ENCODE data around the gene GRIK3. TPM values are rescaled to one million over a fixed set of nuclear protein-coding genes. Genes with fewer than 3 reads are reported as not detected.

Gene GRIK3
- total and polyA plus RNA-seq, 4 donors, result 0.03 to 0.08 (median 0.05) TPM; not detected in 1

DNA sequence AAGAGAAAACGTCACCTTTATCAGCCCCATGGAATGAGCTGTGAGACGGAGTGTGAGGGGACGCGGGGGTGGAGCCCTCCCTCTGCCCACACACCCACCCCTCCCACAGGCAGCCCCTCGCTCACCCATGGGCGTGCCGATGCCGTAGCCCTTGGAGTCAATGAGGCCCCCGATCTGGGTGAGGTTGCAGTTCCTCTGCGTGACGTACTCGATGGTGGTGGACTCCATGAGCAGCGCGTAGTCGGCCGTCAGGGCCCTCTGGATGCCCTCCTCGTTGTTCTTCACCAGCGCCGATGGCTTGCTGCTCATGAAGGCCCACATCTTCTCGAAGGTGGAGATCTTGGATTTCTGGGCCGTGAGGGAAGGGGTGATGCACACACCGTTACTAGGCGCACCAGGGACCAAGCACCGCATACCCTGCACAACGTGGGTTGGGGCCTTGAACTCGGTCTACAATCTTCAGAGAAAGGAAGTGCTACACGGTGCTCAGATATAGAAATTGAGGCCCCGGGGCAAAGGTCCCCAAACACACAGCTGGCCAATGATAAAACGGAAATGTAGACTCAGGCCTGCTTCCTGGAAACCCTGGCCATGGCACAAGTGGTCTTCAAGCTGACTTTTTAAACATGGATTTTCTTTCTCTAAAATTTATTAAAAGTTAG, 228.2 kb downstream of the GRIK3 start:
- no peaks in the 10 kb centered on the region for H3K36me3 ChIP-seq (ENCODE audit: control insufficient read depth in 4 of 4, insufficient read depth in 3 of 4, low read depth in 1 of 4, low read length in 3 of 4)
- peaks cover 0 to 7% (median under 1%) of the 10 kb centered on the region in 4 donors for H3K27me3 ChIP-seq (ENCODE audit: control insufficient read depth in 4 of 4, insufficient read depth in 4 of 4, low read length in 3 of 4)
- peak; percentile 98 for TF ChIP-seq NR2F2 (IDR thresholded peaks at IDR 0.05)
- TF ChIP-seq EGR1 (IDR thresholded peaks at IDR 0.05; ENCODE audit: low read depth in 2 of 2), result no peak
- TF ChIP-seq RXRA (IDR thresholded peaks at IDR 0.05), result no peak
- TF ChIP-seq HNF4G (IDR thresholded peaks at IDR 0.05), result no peak
- TF ChIP-seq SP1 (IDR thresholded peaks at IDR 0.05), result no peak
- H3K4me1 ChIP-seq (ENCODE audit: control insufficient read depth in 4 of 4, insufficient read depth in 4 of 4, low read length in 3 of 4), result peaks cover 0 to 3% (median 0%) of the 10 kb centered on the region in 4 donors
- H3K4me3 ChIP-seq (ENCODE audit: low read depth in 1 of 3, low read length in 3 of 3), result no peak overlapping the region
- H3K9ac ChIP-seq (ENCODE audit: low read depth in 1 of 2, low read length in 2 of 2), result no peak overlapping the region
- 74% methylated on average over 29 of the region's 29 CpGs for WGBS
- H3K27ac ChIP-seq (ENCODE audit: low read depth in 1 of 2, low read length in 2 of 2), result no peak overlapping the region
- no peaks in the 10 kb centered on the region for H3K9me3 ChIP-seq (ENCODE audit: control insufficient read depth in 4 of 4, low read length in 3 of 4)
- DNase-seq (ENCODE audit: low spot score), result no peak

DNA sequence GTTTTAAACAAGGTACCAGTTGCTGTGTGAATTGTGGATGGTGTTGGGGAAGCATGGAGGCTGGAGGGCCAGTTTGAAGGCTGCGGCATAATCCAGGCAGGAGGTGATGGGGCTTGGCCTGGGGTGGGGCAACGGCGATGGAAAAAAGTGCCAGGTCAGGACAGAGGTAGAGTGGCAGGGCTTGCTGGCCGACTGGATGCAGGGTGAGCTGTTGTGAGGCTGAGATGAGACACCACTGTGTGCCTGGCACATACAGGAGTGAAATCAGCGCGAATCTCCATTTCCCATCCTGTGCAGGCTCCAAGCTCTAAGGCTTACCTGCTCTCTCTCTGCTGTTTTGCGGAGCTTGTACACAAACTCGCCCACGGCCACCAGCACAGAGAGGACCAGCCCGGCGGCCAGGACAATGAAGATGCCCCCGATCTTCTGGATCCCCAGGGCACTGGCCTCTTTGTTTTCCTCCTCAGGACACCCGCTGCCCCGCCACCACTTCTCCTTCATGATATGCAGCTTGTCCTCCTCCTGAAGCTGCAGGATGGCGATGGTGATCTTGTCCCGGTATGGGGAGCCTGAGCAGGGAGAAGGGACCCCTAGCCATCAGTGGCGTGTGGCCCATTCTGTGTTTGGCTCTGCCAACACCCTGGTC, 229.5 kb downstream of the GRIK3 start:
- H3K36me3 ChIP-seq (ENCODE audit: control insufficient read depth in 4 of 4, insufficient read depth in 3 of 4, low read depth in 1 of 4, low read length in 3 of 4), result no peaks in the 10 kb centered on the region
- H3K27ac ChIP-seq (ENCODE audit: low read depth in 1 of 2, low read length in 2 of 2), result no peak overlapping the region
- no peaks in the 10 kb centered on the region for H3K9me3 ChIP-seq (ENCODE audit: control insufficient read depth in 4 of 4, low read length in 3 of 4)
- DNase-seq (ENCODE audit: low spot score), result no peak
- TF ChIP-seq, protein P1, sequence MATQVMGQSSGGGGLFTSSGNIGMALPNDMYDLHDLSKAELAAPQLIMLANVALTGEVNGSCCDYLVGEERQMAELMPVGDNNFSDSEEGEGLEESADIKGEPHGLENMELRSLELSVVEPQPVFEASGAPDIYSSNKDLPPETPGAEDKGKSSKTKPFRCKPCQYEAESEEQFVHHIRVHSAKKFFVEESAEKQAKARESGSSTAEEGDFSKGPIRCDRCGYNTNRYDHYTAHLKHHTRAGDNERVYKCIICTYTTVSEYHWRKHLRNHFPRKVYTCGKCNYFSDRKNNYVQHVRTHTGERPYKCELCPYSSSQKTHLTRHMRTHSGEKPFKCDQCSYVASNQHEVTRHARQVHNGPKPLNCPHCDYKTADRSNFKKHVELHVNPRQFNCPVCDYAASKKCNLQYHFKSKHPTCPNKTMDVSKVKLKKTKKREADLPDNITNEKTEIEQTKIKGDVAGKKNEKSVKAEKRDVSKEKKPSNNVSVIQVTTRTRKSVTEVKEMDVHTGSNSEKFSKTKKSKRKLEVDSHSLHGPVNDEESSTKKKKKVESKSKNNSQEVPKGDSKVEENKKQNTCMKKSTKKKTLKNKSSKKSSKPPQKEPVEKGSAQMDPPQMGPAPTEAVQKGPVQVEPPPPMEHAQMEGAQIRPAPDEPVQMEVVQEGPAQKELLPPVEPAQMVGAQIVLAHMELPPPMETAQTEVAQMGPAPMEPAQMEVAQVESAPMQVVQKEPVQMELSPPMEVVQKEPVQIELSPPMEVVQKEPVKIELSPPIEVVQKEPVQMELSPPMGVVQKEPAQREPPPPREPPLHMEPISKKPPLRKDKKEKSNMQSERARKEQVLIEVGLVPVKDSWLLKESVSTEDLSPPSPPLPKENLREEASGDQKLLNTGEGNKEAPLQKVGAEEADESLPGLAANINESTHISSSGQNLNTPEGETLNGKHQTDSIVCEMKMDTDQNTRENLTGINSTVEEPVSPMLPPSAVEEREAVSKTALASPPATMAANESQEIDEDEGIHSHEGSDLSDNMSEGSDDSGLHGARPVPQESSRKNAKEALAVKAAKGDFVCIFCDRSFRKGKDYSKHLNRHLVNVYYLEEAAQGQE (IDR thresholded peaks at IDR 0.05), result no peak
- H3K9ac ChIP-seq (ENCODE audit: low read depth in 1 of 2, low read length in 2 of 2), result no peak overlapping the region
- WGBS, result 78% methylated on average over 17 of the region's 17 CpGs
- H3K27me3 ChIP-seq (ENCODE audit: control insufficient read depth in 4 of 4, insufficient read depth in 4 of 4, low read length in 3 of 4), result peaks cover 0 to 7% (median under 1%) of the 10 kb centered on the region in 4 donors
- H3K4me1 ChIP-seq (ENCODE audit: control insufficient read depth in 4 of 4, insufficient read depth in 4 of 4, low read length in 3 of 4), result peaks cover 0 to 3% (median 0%) of the 10 kb centered on the region in 4 donors
- no peak overlapping the region for H3K4me3 ChIP-seq (ENCODE audit: low read depth in 1 of 3, low read length in 3 of 3)

DNA sequence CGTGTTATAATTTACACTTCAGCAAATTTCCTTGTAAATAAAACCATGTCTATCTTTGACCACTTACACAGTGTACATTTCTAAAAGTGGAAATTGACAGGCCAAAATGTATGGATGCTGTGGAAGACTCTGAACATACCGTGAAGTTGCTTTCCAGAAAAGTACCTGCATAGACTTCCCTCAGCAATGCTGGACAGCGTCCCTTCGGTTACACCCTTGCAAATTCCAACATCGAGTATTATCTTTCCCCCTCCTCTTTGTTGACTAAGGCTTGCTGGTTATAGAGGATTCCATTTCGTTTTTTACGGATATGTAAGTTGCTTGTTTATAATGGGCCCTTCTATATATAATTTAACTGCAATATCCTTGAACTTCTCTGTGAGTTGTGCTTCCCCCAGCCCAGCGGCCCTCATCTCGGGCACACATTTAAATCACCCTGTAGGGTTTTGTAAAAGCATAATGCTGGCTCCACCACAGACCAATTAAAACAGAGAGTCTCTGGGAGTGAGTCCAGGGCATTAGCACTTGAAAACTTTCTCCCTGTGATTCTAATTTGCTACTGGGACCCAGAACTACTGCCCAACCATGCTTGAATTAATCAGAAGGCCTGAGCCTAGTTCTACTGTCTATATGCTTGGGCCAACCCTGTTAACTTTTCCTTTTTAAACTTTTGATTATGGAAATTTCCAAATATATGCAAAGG, 230.3 kb downstream of the GRIK3 start:
- Histone ChIP-seq H3K36me3 (ENCODE audit: control insufficient read depth in 4 of 4, insufficient read depth in 3 of 4, low read depth in 1 of 4, low read length in 3 of 4) (no peaks in the 10 kb centered on the region), H3K27me3 (ENCODE audit: control insufficient read depth in 4 of 4, insufficient read depth in 4 of 4, low read length in 3 of 4) (peaks cover 0 to 10% (median under 1%) of the 10 kb centered on the region in 4 donors), H3K9me3 (ENCODE audit: control insufficient read depth in 4 of 4, low read length in 3 of 4) (no peaks in the 10 kb centered on the region), H3K4me3 (ENCODE audit: low read depth in 1 of 3, low read length in 3 of 3) (no peak overlapping the region), H3K4me1 (ENCODE audit: control insufficient read depth in 4 of 4, insufficient read depth in 4 of 4, low read length in 3 of 4) (peaks cover 0 to 3% (median 0%) of the 10 kb centered on the region in 4 donors), H3K27ac (ENCODE audit: low read depth in 1 of 2, low read length in 2 of 2) (no peak overlapping the region), H3K9ac (ENCODE audit: low read depth in 1 of 2, low read length in 2 of 2) (no peak overlapping the region)
- TF ChIP-seq, protein P2, sequence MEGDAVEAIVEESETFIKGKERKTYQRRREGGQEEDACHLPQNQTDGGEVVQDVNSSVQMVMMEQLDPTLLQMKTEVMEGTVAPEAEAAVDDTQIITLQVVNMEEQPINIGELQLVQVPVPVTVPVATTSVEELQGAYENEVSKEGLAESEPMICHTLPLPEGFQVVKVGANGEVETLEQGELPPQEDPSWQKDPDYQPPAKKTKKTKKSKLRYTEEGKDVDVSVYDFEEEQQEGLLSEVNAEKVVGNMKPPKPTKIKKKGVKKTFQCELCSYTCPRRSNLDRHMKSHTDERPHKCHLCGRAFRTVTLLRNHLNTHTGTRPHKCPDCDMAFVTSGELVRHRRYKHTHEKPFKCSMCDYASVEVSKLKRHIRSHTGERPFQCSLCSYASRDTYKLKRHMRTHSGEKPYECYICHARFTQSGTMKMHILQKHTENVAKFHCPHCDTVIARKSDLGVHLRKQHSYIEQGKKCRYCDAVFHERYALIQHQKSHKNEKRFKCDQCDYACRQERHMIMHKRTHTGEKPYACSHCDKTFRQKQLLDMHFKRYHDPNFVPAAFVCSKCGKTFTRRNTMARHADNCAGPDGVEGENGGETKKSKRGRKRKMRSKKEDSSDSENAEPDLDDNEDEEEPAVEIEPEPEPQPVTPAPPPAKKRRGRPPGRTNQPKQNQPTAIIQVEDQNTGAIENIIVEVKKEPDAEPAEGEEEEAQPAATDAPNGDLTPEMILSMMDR (IDR thresholded peaks at IDR 0.05; ENCODE audit: low read depth, low read length, missing input control), result no peak
- TF ChIP-seq EGR1 (IDR thresholded peaks at IDR 0.05; ENCODE audit: low read depth in 2 of 2) (no peak), TAF1 (conservative IDR thresholded peaks at IDR 0.05) (no peak), YY1 (IDR thresholded peaks at IDR 0.05) (no peak), FOXA2 (IDR thresholded peaks at IDR 0.05) (no peak)
- TF ChIP-seq, protein P3, sequence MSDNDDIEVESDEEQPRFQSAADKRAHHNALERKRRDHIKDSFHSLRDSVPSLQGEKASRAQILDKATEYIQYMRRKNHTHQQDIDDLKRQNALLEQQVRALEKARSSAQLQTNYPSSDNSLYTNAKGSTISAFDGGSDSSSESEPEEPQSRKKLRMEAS (IDR thresholded peaks at IDR 0.05), result no peak
- TF ChIP-seq, protein P4, sequence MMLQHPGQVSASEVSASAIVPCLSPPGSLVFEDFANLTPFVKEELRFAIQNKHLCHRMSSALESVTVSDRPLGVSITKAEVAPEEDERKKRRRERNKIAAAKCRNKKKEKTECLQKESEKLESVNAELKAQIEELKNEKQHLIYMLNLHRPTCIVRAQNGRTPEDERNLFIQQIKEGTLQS (IDR thresholded peaks at IDR 0.05), result no peak
- WGBS, result 57% methylated on average over 9 of the region's 9 CpGs
- DNase-seq (ENCODE audit: low spot score), result no peak

All from liver (tissue), 9 donors.